Ishikawa (cell line): ENCODE measurements around the gene MTA1.

Experiments used
- CEBPB ChIP-seq: IDR thresholded peaks from 2 replicates; pipeline ENCODE4 v1.6.1; 2012
- CREB1 ChIP-seq: IDR thresholded peaks from 2 replicates; pipeline ENCODE4 v1.6.1; 2012; ENCODE audit warnings: low read depth
- EGR1 ChIP-seq: IDR thresholded peaks from 2 replicates; pipeline ENCODE4 v1.6.1; 2012
- EP300 ChIP-seq: IDR thresholded peaks from 2 replicates; pipeline ENCODE4 v1.6.1; 2012; ENCODE audit warnings: borderline replicate concordance
- FOXM1 ChIP-seq: IDR thresholded peaks from 2 replicates; pipeline ENCODE4 v1.6.1; 2012; ENCODE audit warnings: low read depth, borderline replicate concordance
- NFIC ChIP-seq: IDR thresholded peaks from 2 replicates; pipeline ENCODE4 v1.6.1; 2012
- RAD21 ChIP-seq: IDR thresholded peaks from 2 replicates; pipeline ENCODE4 v1.6.1; 2012; ENCODE audit warnings: low read depth
- TAF1 ChIP-seq: IDR thresholded peaks from 2 replicates; pipeline ENCODE4 v1.6.1; 2012; ENCODE audit warnings: low read depth, mild to moderate bottlenecking
- TCF12 ChIP-seq: IDR thresholded peaks from 2 replicates; pipeline ENCODE4 v1.6.1; 2012; ENCODE audit warnings: low read depth
- TEAD4 ChIP-seq: IDR thresholded peaks from 2 replicates; pipeline ENCODE4 v1.6.1; 2012
- YY1 ChIP-seq: IDR thresholded peaks from 2 replicates; pipeline ENCODE4 v1.6.1; 2012; ENCODE audit warnings: low read depth
- ZBTB7A ChIP-seq: IDR thresholded peaks from 2 replicates; pipeline ENCODE4 v1.6.1; 2012; ENCODE audit warnings: low read depth
- TF ChIP-seq, protein P1 (sequence below): IDR thresholded peaks from 2 replicates; pipeline ENCODE4 v1.6.1; 2012; ENCODE audit warnings: low read depth, mild to moderate bottlenecking
- TF ChIP-seq, protein P2 (sequence below): IDR thresholded peaks from 2 replicates; pipeline ENCODE4 v1.6.1; 2012
- TF ChIP-seq, protein P3 (sequence below): IDR thresholded peaks from 2 replicates; pipeline ENCODE4 v1.6.1; 2012

The MTA1 gene

DNA sequence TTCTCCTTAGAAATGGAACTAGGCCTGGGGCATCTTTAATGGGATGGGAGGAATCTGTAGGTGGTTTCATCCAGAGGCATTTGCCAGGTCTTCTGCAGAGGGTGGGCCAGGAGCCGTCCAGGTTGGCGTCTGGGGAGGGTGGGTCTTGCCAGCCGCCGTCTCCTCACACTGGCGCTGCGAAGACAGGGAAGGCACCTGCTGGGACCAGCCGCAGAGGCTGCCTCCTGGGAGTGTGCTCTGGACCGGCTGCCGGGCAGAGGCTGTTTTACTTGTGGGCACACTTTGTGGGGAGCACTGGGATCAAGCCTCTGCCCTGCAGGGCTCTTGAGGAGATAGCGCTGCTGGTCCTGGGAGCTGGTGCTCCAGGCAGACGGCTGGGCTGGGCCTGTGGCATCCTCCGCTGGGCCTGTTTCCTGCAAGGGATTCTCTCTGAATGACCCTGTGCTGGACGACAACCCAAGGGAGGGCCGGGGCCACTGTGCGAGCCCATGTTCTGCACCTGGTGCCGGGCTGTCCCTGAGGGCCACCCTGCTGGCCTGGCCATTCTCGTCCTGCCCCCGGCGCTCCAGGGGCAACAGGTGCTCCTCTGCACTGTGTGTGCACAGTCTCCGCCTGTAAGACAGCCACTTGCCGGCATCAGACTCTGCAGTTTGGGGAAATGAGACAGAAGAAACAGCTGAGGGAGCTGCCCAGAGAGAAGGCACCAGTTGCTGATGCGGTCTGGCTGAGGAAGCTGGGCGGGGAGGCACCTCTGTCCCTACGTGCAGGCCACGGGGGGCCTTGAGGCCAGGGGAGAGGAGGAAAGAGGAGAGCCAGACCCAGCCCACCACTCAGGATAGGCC, 31.3 kb upstream of the MTA1 start:
- no peak for TF ChIP-seq TEAD4
- TF ChIP-seq, protein P1, sequence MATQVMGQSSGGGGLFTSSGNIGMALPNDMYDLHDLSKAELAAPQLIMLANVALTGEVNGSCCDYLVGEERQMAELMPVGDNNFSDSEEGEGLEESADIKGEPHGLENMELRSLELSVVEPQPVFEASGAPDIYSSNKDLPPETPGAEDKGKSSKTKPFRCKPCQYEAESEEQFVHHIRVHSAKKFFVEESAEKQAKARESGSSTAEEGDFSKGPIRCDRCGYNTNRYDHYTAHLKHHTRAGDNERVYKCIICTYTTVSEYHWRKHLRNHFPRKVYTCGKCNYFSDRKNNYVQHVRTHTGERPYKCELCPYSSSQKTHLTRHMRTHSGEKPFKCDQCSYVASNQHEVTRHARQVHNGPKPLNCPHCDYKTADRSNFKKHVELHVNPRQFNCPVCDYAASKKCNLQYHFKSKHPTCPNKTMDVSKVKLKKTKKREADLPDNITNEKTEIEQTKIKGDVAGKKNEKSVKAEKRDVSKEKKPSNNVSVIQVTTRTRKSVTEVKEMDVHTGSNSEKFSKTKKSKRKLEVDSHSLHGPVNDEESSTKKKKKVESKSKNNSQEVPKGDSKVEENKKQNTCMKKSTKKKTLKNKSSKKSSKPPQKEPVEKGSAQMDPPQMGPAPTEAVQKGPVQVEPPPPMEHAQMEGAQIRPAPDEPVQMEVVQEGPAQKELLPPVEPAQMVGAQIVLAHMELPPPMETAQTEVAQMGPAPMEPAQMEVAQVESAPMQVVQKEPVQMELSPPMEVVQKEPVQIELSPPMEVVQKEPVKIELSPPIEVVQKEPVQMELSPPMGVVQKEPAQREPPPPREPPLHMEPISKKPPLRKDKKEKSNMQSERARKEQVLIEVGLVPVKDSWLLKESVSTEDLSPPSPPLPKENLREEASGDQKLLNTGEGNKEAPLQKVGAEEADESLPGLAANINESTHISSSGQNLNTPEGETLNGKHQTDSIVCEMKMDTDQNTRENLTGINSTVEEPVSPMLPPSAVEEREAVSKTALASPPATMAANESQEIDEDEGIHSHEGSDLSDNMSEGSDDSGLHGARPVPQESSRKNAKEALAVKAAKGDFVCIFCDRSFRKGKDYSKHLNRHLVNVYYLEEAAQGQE = no peak
- no peak for TF ChIP-seq TAF1
- TF ChIP-seq TCF12 = no peak
- TF ChIP-seq, protein P2, sequence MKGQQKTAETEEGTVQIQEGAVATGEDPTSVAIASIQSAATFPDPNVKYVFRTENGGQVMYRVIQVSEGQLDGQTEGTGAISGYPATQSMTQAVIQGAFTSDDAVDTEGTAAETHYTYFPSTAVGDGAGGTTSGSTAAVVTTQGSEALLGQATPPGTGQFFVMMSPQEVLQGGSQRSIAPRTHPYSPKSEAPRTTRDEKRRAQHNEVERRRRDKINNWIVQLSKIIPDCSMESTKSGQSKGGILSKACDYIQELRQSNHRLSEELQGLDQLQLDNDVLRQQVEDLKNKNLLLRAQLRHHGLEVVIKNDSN = no peak
- TF ChIP-seq FOXM1 = no peak
- no peak for TF ChIP-seq NFIC
- TF ChIP-seq EGR1 = no peak
- TF ChIP-seq CEBPB = no peak
- TF ChIP-seq ZBTB7A = no peak
- no peak for TF ChIP-seq CREB1

DNA sequence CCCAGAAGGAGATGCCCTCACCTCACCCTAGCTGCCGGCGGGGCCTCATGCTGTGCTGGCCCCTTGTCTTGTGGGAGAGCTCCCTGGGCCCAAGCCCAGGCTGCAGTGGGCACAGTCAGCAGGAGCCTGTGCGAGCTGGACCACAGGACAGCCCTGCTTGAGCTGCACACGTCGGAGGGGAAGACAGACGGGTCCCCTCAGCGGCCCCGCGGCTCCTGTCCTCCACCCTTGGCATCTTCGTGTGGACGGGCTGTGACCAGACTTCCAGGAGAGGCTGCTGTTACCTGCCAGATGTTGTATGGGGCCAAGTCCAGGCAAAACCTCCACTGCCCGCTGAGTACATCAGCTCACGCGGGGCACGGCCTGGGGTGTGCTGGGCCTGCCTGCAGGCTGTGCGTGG, 30.7 kb upstream of the MTA1 start:
- TF ChIP-seq TEAD4 (no peak), TAF1 (no peak), CREB1 (no peak), ZBTB7A (no peak), RAD21 (no peak), FOXM1 (no peak), YY1 (no peak)
- TF ChIP-seq, protein P1 = no peak
- TF ChIP-seq, protein P2 = no peak
- TF ChIP-seq, protein P3, sequence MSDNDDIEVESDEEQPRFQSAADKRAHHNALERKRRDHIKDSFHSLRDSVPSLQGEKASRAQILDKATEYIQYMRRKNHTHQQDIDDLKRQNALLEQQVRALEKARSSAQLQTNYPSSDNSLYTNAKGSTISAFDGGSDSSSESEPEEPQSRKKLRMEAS = no peak

DNA sequence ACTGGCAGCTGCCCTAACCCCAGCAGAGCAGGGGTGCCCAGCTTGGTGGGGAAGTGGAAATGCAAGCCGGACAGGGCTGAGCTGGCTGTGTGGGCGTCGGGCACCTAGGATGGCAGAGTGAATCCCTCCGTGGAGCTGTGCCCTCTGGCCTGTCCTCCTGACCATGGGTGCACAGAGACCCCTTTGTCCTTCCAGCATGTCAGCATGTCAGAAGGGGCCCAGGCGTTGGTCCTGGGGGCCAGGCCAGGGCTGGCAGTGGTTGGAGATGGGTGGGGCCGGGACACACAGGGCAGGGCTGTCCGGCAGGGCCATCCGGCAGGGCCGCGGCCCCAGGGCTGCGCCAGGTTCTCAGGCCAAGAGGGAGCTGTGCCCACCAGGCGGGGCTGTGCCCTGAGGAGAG, 30.1 kb upstream of the MTA1 start:
- TF ChIP-seq, protein P3 = no peak

DNA sequence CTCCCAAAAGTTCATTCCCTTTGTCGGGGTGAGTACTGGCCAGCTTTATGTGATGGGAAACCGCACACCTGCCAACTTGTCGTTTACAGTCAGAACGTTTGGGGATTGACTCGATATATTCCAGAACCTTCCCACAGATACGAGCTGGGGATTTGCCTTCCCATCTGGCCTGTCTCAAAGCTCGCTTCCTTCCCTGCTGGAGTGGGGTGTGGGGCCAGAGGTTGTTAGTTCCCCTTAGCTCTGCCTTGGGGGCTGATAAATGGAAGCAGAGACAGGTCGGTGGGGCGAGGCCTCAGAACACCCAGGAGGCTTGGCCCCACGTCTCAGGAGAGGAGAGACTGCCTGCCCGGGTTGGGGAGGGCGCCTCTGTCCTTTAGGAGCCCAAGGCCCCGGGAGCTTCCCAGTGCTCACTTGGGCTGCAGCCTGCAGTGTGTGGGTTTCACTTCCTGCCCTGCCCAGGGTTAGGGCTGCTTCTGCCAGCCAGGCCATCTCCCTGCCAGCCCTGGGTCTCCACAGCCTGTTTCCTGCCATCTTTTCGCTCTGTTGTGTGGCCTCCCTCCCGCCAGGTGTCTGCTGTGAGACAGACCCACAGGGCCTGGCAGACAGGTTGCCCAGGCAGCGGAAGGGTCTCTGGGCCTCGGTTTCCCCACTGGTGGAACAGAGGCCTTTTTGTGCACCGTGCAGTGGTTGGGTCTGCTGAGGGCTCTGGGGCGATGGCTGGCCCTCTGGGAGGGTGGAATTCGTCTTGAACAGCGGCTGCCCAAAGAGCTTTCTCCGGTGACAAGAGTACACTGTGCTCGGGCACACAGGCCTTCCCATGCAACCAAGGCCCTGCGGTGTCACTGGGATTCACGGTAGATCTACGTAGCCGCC, 29.4 kb upstream of the MTA1 start:
- TF ChIP-seq TAF1 (no peak), RAD21 (no peak), NFIC (no peak), YY1 (no peak), ZBTB7A (no peak), CREB1 (no peak), TEAD4 (no peak), EP300 (no peak), FOXM1 (no peak), CEBPB (no peak), TCF12 (no peak), EGR1 (no peak)
- TF ChIP-seq, protein P1 = no peak
- TF ChIP-seq, protein P3 = no peak
- TF ChIP-seq, protein P2 = no peak
